ENCODE results near the gene KIZ. TPM values are rescaled to one million over a fixed set of nuclear protein-coding genes. Genes with fewer than 3 reads are reported as not detected.
"Not testable (repeated sequence)": the region's sequence is repeated elsewhere in the genome, so short reads cannot be mapped to it uniquely, and the experiment has no call there.

The KIZ gene
- total RNA-seq, 1 donor from 2014 or later = 6.9 TPM

GRCh38 chr20:21167261-21167660, 41.4 kb downstream of the KIZ start:
- FAIRE-seq (no peak), DNase-seq (ENCODE audit: low spot score in 2 of 2) (no peak)

DNA sequence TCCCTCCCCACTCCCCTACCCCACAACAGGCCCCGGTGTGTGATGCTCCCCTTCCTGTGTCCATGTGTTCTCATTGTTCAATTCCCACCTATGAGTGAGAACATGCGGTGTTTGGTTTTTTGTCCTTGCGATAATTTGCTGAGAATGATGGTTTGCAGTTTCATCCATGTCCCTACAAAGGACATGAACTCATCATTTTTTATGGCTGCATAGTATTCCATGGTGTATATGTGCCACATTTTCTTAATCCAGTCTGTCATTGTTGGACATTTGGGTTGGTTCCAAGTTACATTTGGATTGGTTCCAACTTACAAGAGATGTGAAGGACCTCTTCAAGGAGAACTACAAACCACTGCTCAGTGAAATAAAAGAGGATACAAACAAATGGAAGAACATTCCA, 42.2 kb downstream of the KIZ start:
- DNase-seq (ENCODE audit: low spot score in 2 of 2); FAIRE-seq: not testable (repeated sequence)

DNA sequence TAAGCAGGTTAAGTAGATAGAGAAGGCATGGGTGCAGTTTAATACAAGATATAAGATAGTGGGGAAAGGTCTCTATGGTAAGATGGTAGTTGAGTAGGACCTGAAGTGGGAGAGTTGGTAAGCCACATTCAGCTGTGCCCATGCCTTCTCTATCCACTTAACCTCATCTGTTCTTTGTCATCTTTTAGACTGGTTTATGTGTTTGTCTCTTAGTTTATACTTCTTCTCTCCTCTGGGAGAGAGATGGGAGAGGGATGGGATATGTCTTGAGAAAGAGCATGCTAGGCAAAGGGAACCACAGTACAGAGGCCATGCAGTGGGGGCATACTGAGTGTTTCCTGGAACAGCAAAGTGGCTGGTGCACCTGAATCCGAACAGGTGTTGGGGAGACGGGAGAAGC, 46.7 kb downstream of the KIZ start:
- no peak for FAIRE-seq
- DNase-seq (ENCODE audit: low spot score in 2 of 2) = no peak

DNA sequence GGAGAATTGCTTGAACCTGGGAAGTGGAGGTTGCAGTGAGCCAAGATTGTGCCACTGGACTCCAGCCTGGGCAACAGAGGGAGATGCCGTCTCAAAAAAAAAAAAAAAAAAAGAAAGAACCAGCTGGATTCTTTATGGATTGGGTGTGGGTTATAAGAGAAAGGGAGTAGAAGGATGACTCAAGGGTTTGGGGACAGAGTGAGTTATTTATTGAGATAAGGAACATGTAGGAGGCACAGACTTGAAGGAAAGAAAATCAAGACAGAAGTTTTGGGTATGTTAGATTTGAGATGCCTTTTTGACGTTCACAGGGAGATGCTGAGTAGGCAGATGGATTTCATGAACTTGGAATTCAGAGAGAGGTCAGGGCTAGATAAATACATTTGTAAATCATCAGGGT, 47.6 kb downstream of the KIZ start:
- FAIRE-seq (no peak), DNase-seq (ENCODE audit: low spot score in 2 of 2) (no peak)

GRCh38 chr20:21174516-21175239, 48.8 kb downstream of the KIZ start:
- DNase-seq (ENCODE audit: low spot score in 2 of 2) = no peak

DNA sequence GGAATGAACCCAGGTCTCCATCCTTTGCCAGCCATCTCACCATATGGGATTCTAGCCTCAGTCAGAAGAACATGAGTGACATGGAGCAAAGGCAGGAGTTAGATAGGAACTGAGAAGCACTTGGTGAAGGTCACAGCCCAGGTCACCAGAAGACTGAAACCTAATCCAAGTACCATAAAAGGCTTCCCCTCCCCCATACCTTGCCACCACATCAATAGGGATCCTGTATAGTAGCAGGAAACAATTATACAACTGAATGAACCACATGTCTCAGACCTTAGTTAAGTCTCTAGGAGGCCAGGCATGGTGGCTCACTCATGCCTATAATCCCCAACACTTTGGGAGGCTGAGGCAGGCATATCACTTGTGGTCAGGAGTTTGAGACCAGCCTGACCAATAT, 49.6 kb downstream of the KIZ start:
- DNase-seq (ENCODE audit: low spot score in 2 of 2) (no peak), FAIRE-seq (no peak)

More at GRCh38 chr20:21174516-21175239, 48.8 kb downstream of the KIZ start:
- no peak for FAIRE-seq

DNA sequence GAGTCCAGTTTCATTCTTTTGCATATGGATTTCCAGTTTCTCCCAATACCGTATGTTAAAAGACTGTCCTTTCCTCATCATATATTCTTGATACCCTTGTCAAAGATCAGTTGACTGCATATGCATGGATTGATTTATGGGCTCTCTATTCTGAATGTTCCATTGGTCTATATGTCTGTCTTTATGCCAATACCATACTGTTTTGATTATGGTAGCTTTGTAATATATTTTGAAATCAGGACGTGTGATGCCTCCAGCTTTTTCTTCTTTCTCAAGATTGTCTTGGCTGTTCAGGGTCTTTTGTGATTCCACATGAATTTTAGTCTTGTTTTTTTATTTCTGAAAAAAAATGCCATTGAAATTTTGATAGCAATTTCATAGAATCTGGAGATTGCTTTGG, 51.9 kb downstream of the KIZ start:
- no peak for FAIRE-seq
- DNase-seq (ENCODE audit: low spot score in 2 of 2) = no peak

DNA sequence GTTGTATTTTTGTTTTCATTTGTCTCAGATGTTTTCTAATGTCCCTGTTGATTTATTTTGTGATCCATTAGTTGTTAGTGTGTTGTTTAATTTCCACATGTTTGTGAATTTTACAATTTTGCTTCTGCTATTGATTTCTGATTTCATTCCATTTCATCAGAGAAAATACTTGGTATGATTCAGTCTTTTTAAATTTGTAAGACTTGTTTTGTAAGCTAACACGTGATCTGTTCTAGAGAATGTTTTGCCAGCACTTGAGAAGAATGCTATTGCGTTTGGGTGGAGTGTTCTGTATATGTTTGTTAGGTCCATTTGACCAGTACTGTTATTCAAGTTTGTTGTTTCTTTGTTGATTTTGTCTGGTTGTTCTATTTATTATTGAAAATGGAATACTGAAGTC, 53.9 kb downstream of the KIZ start:
- FAIRE-seq = no peak
- DNase-seq (ENCODE audit: low spot score in 2 of 2) = no peak

DNA sequence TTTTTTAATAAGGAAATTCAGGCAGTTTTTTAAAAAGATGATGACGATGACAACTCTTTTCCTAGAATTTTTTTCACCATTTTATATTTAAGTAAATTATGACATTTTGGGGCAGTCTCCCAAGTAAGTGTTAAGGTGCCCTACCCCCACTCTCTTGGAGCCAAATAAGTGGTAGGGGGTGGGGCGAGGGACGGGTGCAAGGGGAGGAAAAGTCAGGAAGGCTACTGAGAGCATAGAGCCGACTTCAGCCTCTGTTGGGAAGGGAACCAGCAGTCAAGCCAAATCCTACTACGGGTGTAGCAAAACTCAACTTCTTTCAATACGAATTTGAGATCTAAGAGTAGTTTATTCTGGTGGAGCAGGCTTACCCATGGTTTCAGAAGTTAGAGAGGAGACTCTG, 54.4 kb downstream of the KIZ start:
- FAIRE-seq (no peak), DNase-seq (ENCODE audit: low spot score in 2 of 2) (no peak)

GRCh38 chr20:21181028-21181427, 55.1 kb downstream of the KIZ start:
- DNase-seq (ENCODE audit: low spot score in 2 of 2) (no peak), FAIRE-seq (no peak)

- no peak for FAIRE-seq
- no peak for DNase-seq (ENCODE audit: low spot score in 2 of 2)
Observed at GRCh38 chr20:21182832-21183563, 57.1 kb downstream of the KIZ start.

DNA sequence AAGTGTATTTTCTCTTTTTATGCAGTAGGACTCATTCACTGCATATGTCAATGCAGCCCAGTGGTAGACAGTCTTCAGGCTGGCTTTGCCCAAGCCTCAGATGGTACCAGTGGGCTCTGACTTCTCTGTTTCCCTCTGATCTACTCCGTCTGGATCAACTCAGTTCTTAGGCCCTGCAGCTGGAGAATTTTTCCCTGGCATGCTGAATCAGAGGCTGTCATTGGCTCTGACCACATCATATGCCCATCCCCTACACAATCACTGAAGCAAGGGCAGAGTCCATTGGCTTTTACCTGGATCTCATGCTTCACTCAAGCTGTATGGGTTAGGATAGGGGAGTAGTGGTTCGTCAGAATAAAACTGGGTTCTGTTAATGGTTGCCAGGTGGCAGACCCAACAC, 57.8 kb downstream of the KIZ start:
- no peak for FAIRE-seq

DNA sequence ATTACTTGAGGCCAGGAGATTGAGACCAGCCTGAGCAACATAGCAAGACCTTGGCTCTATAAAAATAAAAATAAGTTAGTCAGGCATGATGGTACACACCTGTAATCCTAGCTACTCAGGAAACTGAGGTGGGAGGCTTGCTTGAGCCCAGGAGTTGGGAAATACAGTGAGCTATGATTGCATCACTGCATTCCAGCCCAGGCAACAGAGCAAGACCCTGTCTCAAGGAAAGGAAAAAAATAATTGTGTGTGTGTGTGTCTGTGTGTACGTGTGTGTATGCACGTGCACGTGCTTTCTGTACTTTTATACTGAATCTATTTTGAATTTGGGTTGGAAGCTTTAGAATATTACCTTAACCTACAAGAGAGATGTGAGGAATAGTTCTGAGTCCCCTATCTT, 58.9 kb downstream of the KIZ start:
- FAIRE-seq (no peak), DNase-seq (ENCODE audit: low spot score in 2 of 2) (no peak)

More for the DNA sequence above, 57.8 kb downstream of the KIZ start:
- no peak for DNase-seq (ENCODE audit: low spot score in 2 of 2)

DNA sequence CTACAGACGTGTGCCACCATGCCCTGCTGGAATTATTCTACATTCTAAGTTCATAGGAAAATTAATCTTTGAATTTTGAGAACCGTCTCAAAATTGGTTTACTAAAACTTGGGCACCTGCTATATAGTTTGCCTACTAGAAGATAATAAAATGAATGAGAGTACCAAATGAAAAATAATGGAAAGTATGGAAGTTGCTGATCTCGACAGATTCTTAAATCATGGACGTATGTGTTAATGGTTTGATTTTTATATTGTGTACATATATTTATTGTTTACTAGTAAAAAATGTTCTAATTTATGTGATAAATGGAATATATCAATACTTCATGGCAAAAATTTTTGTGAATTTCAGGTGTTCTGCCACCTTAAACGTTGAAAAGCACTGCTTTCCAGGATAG, 60.0 kb downstream of the KIZ start:
- DNase-seq (ENCODE audit: low spot score in 2 of 2) = no peak
- FAIRE-seq = no peak

DNA sequence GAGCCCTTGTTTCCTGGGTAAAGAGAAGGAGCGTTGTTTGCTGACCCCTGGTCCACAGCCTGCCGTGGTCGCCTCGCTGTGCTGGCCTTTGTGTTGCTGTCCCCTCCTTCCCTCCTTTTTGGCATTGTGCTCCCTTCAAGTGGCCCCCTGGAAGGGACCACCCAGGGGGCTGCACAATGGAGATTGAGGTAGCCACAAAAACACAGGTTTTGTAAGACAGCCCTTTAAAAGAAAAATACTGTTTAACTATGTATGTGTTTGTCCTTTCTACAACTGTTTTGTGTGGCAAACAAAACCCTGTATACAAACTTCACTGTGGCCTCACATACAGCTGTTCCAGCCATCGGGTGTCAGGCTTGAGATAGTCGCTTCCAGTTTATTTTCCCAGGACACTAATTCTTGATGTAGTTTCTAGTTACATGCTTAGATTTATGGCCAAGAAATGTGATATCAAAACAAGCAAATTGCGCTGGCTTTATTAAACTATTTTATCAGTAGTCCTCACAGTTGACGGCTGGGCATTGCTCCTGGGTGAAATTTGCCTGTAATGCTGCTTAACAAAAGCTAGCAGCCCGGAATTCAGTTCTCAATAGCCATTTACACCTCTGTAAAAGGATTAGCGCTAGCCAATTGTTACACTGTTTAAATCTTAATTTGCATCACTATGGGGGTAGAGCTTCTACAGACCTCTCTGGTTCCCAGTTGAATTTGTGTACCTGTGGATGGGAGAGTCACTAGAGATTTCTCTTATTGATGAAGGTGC, 64.1 kb downstream of the KIZ start:
- FAIRE-seq = no peak
- no peak for DNase-seq (ENCODE audit: low spot score in 2 of 2)

DNA sequence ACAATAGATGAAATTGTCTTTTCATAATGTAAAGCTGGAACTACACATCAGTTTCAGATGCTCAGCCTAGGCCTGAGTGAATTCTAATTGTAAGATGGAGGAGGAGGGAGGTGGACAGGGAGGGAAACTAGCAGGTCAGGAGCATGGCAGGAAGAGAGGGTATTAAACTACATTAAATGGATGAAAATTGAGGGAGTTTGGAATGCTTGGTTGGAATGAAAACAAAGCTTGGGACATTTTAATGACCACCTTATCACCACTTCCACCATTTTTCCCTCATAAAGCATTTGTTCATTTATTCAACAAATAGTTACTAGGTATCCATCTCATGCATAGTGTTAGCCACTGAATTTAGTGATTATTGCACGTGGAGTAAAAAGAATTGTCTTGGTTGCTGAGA, 65.0 kb downstream of the KIZ start:
- DNase-seq (ENCODE audit: low spot score in 2 of 2) (no peak), FAIRE-seq (no peak)

DNA sequence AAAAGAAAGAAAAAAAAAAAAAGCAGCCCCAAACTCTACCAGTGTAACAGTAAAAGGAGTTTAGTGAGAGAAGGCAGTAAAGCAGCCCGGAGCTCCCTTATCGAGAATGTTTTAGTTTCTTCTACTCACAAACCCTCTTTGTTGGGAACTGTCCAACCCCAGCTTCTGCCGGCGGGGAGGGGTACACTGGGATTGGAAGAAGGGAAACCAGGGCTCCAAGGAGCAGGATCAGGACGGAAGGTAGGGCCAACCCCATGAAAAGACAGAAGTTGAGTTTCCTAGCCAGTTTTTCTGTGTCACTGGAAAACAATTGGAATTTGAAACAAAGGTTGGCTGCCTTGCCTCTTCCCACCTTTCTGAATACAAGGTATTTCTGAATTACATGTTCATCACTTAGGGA, 66.0 kb downstream of the KIZ start:
- no peak for DNase-seq (ENCODE audit: low spot score in 2 of 2)
- FAIRE-seq = no peak

DNA sequence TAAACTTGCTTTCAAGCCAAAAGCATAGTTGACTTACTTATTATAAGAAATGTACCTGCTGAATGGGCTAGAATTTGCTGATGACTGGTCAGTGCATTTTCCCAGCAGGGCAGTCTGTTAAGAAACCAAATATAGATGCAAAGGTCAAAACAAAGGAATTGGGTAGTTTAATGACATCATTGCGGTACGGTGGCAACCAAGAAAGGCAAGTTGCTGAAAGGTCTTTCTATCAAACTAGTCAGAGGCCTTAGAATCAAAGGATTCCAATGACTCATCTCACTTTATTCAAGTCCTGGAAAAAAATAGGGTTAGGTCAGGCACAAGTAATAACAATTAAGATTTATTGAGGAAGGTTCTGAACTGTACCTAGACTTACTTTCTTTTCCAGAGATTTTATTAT, 76.4 kb downstream of the KIZ start:
- FAIRE-seq (no peak), DNase-seq (ENCODE audit: low spot score in 2 of 2) (no peak)

- FAIRE-seq (no peak), DNase-seq (ENCODE audit: low spot score in 2 of 2) (no peak)
Observed at GRCh38 chr20:21203088-21203656, 77.3 kb downstream of the KIZ start.

GRCh38 chr20:21206584-21206983, 80.7 kb downstream of the KIZ start:
- no peak for FAIRE-seq
- no peak for DNase-seq (ENCODE audit: low spot score in 2 of 2)

DNA sequence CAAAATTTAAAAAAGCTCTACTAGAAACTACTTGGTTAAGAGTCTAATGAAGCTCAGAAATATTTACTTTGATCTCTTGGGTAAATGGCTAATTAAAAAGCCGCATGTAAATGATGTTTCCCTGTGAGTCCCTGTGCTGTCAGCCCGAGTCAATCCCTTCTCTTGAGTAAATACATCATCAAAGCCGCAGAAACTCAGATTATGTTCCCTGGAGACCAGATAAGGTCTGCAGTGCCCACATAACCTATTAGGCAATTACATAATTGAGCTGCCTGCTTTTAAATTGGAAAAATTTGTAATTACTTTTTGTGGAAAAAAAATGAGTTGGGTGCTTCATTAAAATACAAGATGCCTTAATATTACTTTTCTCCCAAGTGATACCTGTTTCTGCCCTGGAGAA, 83.1 kb downstream of the KIZ start:
- DNase-seq (ENCODE audit: low spot score in 2 of 2) (no peak), FAIRE-seq (no peak)

All from frontal cortex (tissue), 4 donors.